Measurements from ENCODE around the gene NUCB2.

DNA sequence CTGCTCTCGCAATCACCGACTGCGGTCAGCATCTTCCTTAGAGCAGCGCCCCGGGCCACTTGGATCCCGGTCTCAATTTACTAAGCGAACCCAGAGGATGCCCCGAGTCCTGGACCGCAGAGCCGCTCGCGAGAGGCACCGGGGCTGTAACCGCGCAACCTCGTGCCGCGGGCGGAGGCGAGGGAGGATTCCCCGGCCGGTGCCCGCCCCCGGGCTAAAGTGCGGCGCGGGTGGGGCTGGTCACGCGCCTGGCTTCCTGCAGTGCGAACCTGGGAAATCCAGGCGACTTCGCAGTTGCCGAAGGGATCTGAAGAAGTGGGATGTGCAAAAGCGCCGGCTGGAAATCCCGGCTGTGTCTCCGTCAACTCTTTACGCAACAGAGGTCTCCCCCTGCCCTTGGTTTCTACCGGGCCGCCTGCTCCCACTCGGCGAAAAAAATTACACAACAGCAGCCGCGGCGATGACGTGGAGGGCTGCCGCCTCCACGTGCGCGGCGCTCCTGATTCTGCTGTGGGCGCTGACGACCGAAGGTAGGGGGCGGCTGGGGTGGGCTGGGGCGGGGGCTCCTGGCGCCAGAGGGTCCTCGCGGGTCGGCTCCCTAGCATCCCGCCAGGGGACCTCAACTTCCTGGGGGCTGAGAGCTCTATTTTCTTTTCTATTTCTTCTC is 75.1 kb downstream of the NUCB2 start, which contains the start of gene NCR3LG1:
- TF ChIP-seq, protein P1, sequence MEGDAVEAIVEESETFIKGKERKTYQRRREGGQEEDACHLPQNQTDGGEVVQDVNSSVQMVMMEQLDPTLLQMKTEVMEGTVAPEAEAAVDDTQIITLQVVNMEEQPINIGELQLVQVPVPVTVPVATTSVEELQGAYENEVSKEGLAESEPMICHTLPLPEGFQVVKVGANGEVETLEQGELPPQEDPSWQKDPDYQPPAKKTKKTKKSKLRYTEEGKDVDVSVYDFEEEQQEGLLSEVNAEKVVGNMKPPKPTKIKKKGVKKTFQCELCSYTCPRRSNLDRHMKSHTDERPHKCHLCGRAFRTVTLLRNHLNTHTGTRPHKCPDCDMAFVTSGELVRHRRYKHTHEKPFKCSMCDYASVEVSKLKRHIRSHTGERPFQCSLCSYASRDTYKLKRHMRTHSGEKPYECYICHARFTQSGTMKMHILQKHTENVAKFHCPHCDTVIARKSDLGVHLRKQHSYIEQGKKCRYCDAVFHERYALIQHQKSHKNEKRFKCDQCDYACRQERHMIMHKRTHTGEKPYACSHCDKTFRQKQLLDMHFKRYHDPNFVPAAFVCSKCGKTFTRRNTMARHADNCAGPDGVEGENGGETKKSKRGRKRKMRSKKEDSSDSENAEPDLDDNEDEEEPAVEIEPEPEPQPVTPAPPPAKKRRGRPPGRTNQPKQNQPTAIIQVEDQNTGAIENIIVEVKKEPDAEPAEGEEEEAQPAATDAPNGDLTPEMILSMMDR (conservative IDR thresholded peaks at IDR 0.05; ENCODE audit: low read length): no peak; the same call in 1 of the 2 replicates
- TF ChIP-seq EZH2phosphoT487 (IDR thresholded peaks at IDR 0.05; ENCODE audit: borderline replicate concordance, low read depth, low read length): no peak

Data from OCI-LY7 (cell line).